ENCODE measurements around the gene PXT1. TPM values are rescaled to one million over a fixed set of nuclear protein-coding genes. Genes with fewer than 3 reads are reported as not detected.

PXT1 gene
- total and polyA plus RNA-seq, 9 of the 15 experiments (the other 6 are each of a cell fraction or from before 2014, with no cell fraction given), result 0.09 to 0.11 (median 0.10) TPM; not detected in 5

DNA sequence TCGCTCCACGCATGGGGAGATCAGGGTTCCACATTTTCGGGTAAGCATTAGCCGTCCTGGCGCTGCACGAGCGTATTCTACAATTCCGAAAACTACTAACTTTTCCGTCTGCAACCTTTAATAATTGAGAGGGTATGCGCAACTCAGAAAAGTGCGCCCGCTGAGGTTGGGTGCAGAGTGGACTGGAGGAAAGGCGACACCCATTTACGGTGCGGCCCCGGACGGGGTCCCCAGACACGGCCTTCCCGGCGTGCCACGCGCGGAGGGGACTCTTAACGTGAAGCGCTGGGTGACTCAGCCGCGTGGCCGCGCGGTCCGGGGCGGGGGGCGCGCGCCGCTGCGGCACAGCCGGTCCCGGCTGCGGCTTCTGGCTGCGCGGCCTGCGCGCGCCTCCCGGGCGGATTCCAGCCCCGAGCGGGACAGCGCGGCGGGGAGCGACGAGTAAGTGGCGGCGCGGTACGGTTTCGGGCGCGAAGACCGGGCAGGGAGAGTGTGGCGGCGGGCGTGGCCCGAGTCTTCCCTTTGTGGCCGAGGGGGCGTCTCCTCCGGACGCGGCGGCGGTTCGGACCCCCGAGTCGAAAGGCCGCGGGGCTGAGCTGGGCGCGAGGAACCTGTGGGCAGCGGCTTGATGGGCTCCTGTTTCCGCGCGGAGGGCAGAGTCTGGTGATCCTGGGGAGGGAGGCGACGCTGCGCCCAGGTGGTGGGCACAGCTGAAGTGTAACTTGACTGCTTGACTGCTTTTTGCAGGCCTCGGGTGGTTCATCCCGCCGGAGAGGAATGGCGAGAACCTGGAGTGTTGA is at the start of gene PXT1, which contains the start of gene KCTD20 (continued):
- TF ChIP-seq FOSL1 (tag; conservative IDR thresholded peaks at IDR 0.05) (peak; percentile 100), HOXB6 (CRISPR knock-in tag; IDR thresholded peaks at IDR 0.05; ENCODE audit: borderline replicate concordance) (peak; percentile 62; the same call in 1 of the 2 replicates), TCF7 (IDR thresholded peaks at IDR 0.05; ENCODE audit: borderline replicate concordance) (no peak), RREB1 (CRISPR knock-in tag; IDR thresholded peaks at IDR 0.05) (0 out of 2 replicates have a peak, but pooled peaks have one; percentile 79), ZNF124 (CRISPR knock-in tag; IDR thresholded peaks at IDR 0.05) (no peak), PHB (CRISPR knock-in tag; IDR thresholded peaks at IDR 0.05) (peak; percentile 75; the same call in 1 of the 2 replicates), NR2C1 (IDR thresholded peaks at IDR 0.05) (no peak; the same call in 1 of the 2 replicates), NR2C1 (tag; IDR thresholded peaks at IDR 0.05) (peak; percentile 51), ILF3 (IDR thresholded peaks at IDR 0.05; ENCODE audit: borderline replicate concordance) (0 out of 2 replicates have a peak, but pooled peaks have one; percentile 80), RBM25 (IDR thresholded peaks at IDR 0.05; ENCODE audit: low read depth, low read length, severe bottlenecking) (peak; percentile 30), HMG20A (CRISPR knock-in tag; conservative IDR thresholded peaks at IDR 0.05) (no peak), ZNF699 (CRISPR knock-in tag; IDR thresholded peaks at IDR 0.05; ENCODE audit: insufficient replicate concordance) (no peak), HEY1 (CRISPR knock-in tag; IDR thresholded peaks at IDR 0.05; ENCODE audit: borderline replicate concordance) (no peak), ATF1 (CRISPR knock-in tag; IDR thresholded peaks at IDR 0.05) (no peak), ATF1 (tag; IDR thresholded peaks at IDR 0.05) (peak; percentile 77), HDAC6 (IDR thresholded peaks at IDR 0.05; ENCODE audit: low read depth, low read length) (no peak), IRF2 (CRISPR knock-in tag; IDR thresholded peaks at IDR 0.05) (no peak), BMI1 (IDR thresholded peaks at IDR 0.05; ENCODE audit: low read length) (no peak), KLF13 (tag; IDR thresholded peaks at IDR 0.05; ENCODE audit: borderline replicate concordance, low read depth) (no peak; the same call in 1 of the 2 replicates)
- TF ChIP-seq, protein P1, sequence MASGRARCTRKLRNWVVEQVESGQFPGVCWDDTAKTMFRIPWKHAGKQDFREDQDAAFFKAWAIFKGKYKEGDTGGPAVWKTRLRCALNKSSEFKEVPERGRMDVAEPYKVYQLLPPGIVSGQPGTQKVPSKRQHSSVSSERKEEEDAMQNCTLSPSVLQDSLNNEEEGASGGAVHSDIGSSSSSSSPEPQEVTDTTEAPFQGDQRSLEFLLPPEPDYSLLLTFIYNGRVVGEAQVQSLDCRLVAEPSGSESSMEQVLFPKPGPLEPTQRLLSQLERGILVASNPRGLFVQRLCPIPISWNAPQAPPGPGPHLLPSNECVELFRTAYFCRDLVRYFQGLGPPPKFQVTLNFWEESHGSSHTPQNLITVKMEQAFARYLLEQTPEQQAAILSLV (tag; IDR thresholded peaks at IDR 0.05), result no peak
- TF ChIP-seq, protein P2, sequence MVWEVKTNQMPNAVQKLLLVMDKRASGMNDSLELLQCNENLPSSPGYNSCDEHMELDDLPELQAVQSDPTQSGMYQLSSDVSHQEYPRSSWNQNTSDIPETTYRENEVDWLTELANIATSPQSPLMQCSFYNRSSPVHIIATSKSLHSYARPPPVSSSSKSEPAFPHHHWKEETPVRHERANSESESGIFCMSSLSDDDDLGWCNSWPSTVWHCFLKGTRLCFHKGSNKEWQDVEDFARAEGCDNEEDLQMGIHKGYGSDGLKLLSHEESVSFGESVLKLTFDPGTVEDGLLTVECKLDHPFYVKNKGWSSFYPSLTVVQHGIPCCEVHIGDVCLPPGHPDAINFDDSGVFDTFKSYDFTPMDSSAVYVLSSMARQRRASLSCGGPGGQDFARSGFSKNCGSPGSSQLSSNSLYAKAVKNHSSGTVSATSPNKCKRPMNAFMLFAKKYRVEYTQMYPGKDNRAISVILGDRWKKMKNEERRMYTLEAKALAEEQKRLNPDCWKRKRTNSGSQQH (CRISPR knock-in tag; IDR thresholded peaks at IDR 0.05), result peak; percentile 62; the same call in 1 of the 2 replicates
